K562 (cell line): ENCODE data around the gene TUT1. TPM values are rescaled to one million over a fixed set of nuclear protein-coding genes. Genes with fewer than 3 reads are reported as not detected.

Experiments used
- C11orf30 ChIP-seq: fragments of 450-650 bp; IDR thresholded peaks from 2 replicates; pipeline ENCODE4 v1.6.1; 2016; ENCODE audit warnings: low read depth, mild to moderate bottlenecking
- DPF2 ChIP-seq: fragments of 450-650 bp; IDR thresholded peaks from 2 replicates; pipeline ENCODE4 v1.6.1; 2016
- EWSR1 ChIP-seq: fragments of 450-650 bp; IDR thresholded peaks from 2 replicates; pipeline ENCODE4 v1.6.1; 2018; ENCODE audit warnings: borderline replicate concordance, mild to moderate bottlenecking, low read depth, moderate library complexity; ENCODE audit not compliant: partially characterized antibody
- HDAC6 ChIP-seq: IDR thresholded peaks from 2 replicates; pipeline ENCODE4 v1.6.1; 2012; ENCODE audit warnings: low read depth, mild to moderate bottlenecking, control low read depth, inconsistent platforms, low read length, moderate library complexity
- KAT8 ChIP-seq: fragments of 450-650 bp; IDR thresholded peaks from 2 replicates; pipeline ENCODE4 v1.6.1; 2016; ENCODE audit warnings: low read depth, mild to moderate bottlenecking
- MXI1 ChIP-seq: IDR thresholded peaks from 2 replicates; pipeline ENCODE4 v1.6.1; 2011; ENCODE audit warnings: low read depth, mild to moderate bottlenecking, improper control_type of control experiment, low read length
- NEUROD1 ChIP-seq: fragments of 150-350 bp; IDR thresholded peaks from 2 replicates; pipeline ENCODE4 v1.6.1; 2014; ENCODE audit warnings: borderline replicate concordance, low read length, low read depth; ENCODE audit not compliant: partially characterized antibody
- RFX5 ChIP-seq: IDR thresholded peaks from 2 replicates; pipeline ENCODE4 v1.6.1; 2011; ENCODE audit warnings: low read depth, mild to moderate bottlenecking, improper control_type of control experiment, low read length
- SMAD2 ChIP-seq: fragments of 150-350 bp; IDR thresholded peaks from 2 replicates; pipeline ENCODE4 v1.6.1; 2014; ENCODE audit warnings: low read depth, mild to moderate bottlenecking, low read length
- TFAM ChIP-seq: fragments of 250-450 bp; sonication (Bioruptor Pico); conservative IDR thresholded peaks from 2 replicates; pipeline ENCODE4 v1.5.0; 2021; ENCODE audit warnings: mild to moderate bottlenecking, moderate library complexity
- ZNF696 ChIP-seq: fragments of 250-450 bp; sonication (Bioruptor Pico); conservative IDR thresholded peaks from 2 replicates; pipeline ENCODE4 v1.4.0; 2020; ENCODE audit warnings: mild to moderate bottlenecking, moderate library complexity
- polyA plus RNA-seq, 8 experiments: library from polyadenylated mRNA; depleted of rRNA in 4 of 8; stranded (reverse) in 5 of 8; unstranded in 3 of 8; fragments of >200 nt; fragmentation: Nextera tagmentation in 2 of 8; fragmentation: Illumina TruSeq in 1 of 8; extraction: Ambion mirVana in 2 of 8; extraction: Trizol in 1 of 8; gene quantifications; 2 replicates each; pipeline versions ENCODE4 v1.2.1 to v1.2.3, GENCODE V29; 2011 to 2014; ENCODE audit warnings: inconsistent platforms in 1 of 8, missing spikeins in 1 of 8
- total RNA-seq, 7 experiments: library from RNA; depleted of rRNA in 6 of 7; stranded (reverse); fragments of >200 nt in 6 of 7; fragmentation: Illumina TruSeq in 2 of 7; extraction: Trizol in 2 of 7; gene quantifications; 2 replicates each; pipeline versions ENCODE4 v1.2.1 to v1.2.3, GENCODE V29; 2011 to 2021; ENCODE audit warnings: low replicate concordance in 1 of 7
- TF ChIP-seq, protein P1 (sequence below): fragments of 250-450 bp; sonication (Bioruptor Pico); IDR thresholded peaks from 2 replicates; pipeline ENCODE4 v1.5.0; 2020; ENCODE audit warnings: mild to moderate bottlenecking, borderline replicate concordance
- TF ChIP-seq, protein P2 (sequence below), 2 experiments: fragments of 450-650 bp; IDR thresholded peaks; 2 replicates each; pipeline ENCODE4 v1.6.1; 2016
- TF ChIP-seq, protein P3 (sequence below): fragments of 450-650 bp; formaldehyde crosslinking; IDR thresholded peaks from 2 replicates; pipeline ENCODE4 v1.4.0; 2022; ENCODE audit warnings: missing genetic modification characterization
- TF ChIP-seq, protein P4 (sequence below), 2 experiments: fragments of 250-450 bp in 1 of 2; fragments of 450-650 bp in 1 of 2; sonication (Bioruptor Pico) in 1 of 2; IDR thresholded peaks; 2 replicates each; pipeline versions ENCODE4 v1.6.1 to v1.8.0; 2016 to 2021; ENCODE audit warnings: mild to moderate bottlenecking in 2 of 2, moderate library complexity in 2 of 2, missing compliant biosample characterization in 1 of 2, missing genetic modification characterization in 1 of 2
- TF ChIP-seq, protein P5 (sequence below): fragments of 200-800 bp; sonication (Bioruptor generic); IDR thresholded peaks from 2 replicates; pipeline ENCODE4 v1.6.1; 2016; ENCODE audit warnings: missing genetic modification characterization, missing compliant biosample characterization

Gene TUT1
- total and polyA plus RNA-seq, 9 of the 15 experiments (the other 6 are each of a cell fraction or from before 2014, with no cell fraction given), result 0.66 to 44.3 (median 15.7) TPM

DNA sequence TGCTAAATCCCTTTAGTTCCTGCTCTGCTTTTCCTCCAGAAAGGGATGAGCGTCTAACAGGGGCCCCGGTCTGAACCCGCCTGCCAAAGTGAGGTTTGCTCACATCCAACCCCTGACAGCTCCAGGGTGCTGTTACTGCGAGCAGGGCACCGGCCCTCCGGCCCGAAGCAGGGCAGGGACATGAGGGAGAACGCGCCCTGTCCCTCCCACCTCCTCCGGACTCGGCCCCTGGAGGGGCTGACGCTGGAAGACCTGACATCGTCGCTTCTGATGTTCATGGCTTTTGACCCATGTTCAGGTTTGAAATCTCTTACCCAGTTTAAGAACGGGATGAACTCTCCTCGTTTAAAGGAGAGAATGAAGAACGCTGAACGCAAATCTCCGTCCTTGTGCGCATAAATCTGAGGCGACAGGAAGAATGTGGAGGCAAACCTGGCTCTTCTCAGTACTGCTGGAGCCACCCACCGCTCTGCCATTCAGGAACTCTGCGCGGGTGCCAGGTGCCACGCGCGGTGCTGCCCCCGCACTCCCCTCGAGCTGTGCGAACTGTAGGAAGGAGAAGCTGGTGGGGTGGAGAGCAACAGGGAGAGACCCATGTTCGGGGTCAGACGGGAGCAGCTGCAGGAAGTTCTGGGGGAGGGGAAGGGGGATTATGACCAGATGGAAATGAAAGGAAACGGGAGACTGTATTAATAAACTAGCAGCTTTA is 16.8 kb downstream of the TUT1 start (continued):
- TF ChIP-seq, protein P1, sequence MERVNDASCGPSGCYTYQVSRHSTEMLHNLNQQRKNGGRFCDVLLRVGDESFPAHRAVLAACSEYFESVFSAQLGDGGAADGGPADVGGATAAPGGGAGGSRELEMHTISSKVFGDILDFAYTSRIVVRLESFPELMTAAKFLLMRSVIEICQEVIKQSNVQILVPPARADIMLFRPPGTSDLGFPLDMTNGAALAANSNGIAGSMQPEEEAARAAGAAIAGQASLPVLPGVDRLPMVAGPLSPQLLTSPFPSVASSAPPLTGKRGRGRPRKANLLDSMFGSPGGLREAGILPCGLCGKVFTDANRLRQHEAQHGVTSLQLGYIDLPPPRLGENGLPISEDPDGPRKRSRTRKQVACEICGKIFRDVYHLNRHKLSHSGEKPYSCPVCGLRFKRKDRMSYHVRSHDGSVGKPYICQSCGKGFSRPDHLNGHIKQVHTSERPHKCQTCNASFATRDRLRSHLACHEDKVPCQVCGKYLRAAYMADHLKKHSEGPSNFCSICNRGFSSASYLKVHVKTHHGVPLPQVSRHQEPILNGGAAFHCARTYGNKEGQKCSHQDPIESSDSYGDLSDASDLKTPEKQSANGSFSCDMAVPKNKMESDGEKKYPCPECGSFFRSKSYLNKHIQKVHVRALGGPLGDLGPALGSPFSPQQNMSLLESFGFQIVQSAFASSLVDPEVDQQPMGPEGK, result 0 out of 2 replicates have a peak, but pooled peaks have one; percentile 18
- TF ChIP-seq KAT8 (no peak), DPF2 (no peak), RFX5 (no peak), TFAM (CRISPR knock-in tag) (no peak), HDAC6 (no peak), MXI1 (0 out of 2 replicates have a peak, but pooled peaks have one; percentile 25), SMAD2 (no peak), NEUROD1 (no peak), EWSR1 (no peak), C11orf30 (no peak), ZNF696 (CRISPR knock-in tag) (0 out of 2 replicates have a peak, but pooled peaks have one; percentile 63)
- TF ChIP-seq, protein P2, sequence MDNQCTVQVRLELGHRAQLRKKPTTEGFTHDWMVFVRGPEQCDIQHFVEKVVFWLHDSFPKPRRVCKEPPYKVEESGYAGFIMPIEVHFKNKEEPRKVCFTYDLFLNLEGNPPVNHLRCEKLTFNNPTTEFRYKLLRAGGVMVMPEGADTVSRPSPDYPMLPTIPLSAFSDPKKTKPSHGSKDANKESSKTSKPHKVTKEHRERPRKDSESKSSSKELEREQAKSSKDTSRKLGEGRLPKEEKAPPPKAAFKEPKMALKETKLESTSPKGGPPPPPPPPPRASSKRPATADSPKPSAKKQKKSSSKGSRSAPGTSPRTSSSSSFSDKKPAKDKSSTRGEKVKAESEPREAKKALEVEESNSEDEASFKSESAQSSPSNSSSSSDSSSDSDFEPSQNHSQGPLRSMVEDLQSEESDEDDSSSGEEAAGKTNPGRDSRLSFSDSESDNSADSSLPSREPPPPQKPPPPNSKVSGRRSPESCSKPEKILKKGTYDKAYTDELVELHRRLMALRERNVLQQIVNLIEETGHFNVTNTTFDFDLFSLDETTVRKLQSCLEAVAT (IDR thresholded peaks at IDR 0.05), result no peak
- TF ChIP-seq, protein P3, sequence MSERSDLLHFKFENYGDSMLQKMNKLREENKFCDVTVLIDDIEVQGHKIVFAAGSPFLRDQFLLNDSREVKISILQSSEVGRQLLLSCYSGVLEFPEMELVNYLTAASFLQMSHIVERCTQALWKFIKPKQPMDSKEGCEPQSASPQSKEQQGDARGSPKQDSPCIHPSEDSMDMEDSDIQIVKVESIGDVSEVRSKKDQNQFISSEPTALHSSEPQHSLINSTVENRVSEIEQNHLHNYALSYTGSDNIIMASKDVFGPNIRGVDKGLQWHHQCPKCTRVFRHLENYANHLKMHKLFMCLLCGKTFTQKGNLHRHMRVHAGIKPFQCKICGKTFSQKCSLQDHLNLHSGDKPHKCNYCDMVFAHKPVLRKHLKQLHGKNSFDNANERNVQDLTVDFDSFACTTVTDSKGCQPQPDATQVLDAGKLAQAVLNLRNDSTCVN, result no peak
- TF ChIP-seq, protein P4, sequence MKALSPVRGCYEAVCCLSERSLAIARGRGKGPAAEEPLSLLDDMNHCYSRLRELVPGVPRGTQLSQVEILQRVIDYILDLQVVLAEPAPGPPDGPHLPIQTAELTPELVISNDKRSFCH (CRISPR knock-in tag; IDR thresholded peaks at IDR 0.05), result no peak
- TF ChIP-seq, protein P4 (tag; IDR thresholded peaks at IDR 0.05), result no peak
- TF ChIP-seq, protein P5, sequence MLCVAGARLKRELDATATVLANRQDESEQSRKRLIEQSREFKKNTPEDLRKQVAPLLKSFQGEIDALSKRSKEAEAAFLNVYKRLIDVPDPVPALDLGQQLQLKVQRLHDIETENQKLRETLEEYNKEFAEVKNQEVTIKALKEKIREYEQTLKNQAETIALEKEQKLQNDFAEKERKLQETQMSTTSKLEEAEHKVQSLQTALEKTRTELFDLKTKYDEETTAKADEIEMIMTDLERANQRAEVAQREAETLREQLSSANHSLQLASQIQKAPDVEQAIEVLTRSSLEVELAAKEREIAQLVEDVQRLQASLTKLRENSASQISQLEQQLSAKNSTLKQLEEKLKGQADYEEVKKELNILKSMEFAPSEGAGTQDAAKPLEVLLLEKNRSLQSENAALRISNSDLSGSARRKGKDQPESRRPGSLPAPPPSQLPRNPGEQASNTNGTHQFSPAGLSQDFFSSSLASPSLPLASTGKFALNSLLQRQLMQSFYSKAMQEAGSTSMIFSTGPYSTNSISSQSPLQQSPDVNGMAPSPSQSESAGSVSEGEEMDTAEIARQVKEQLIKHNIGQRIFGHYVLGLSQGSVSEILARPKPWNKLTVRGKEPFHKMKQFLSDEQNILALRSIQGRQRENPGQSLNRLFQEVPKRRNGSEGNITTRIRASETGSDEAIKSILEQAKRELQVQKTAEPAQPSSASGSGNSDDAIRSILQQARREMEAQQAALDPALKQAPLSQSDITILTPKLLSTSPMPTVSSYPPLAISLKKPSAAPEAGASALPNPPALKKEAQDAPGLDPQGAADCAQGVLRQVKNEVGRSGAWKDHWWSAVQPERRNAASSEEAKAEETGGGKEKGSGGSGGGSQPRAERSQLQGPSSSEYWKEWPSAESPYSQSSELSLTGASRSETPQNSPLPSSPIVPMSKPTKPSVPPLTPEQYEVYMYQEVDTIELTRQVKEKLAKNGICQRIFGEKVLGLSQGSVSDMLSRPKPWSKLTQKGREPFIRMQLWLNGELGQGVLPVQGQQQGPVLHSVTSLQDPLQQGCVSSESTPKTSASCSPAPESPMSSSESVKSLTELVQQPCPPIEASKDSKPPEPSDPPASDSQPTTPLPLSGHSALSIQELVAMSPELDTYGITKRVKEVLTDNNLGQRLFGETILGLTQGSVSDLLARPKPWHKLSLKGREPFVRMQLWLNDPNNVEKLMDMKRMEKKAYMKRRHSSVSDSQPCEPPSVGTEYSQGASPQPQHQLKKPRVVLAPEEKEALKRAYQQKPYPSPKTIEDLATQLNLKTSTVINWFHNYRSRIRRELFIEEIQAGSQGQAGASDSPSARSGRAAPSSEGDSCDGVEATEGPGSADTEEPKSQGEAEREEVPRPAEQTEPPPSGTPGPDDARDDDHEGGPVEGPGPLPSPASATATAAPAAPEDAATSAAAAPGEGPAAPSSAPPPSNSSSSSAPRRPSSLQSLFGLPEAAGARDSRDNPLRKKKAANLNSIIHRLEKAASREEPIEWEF, result no peak
